ENCODE results near the gene LRRC41. TPM values are rescaled to one million over a fixed set of nuclear protein-coding genes. Genes with fewer than 3 reads are reported as not detected.
A peak's percentile ranks its signal among the peaks of the same experiment; 100 is the strongest.

Gene LRRC41
- 10 to 100 TPM; 31.4 to 34.6 TPM for total RNA-seq

GRCh38 chr1:46303038-46303871 is at the start of gene LRRC41, which contains the start of gene UQCRH:
Gene LRRC41 (minus strand): TSS chr1:46303616. CDS start chr1:46303322, 294 bp downstream.
Gene UQCRH (plus strand): TSS chr1:46303698. CDS start chr1:46303767, 69 bp downstream.
- POLR2A ChIA-PET: interaction anchor here (0.6 to 2.4 kb wide), 8 partner anchors 9 to 616 kb away, joined by 3 to 16 read pairs (median 4); partner anchors contain the start of genes NSUN4 and RAD54L
- Mint-ChIP-seq H3K4me1 (ENCODE audit: low read depth) (peaks cover 44% of the 10 kb centered on the region), H3K27me3 (no peaks in the 10 kb centered on the region), H3K36me3 (peaks cover 11% of the 10 kb centered on the region), H3K27ac (peak within 1 kb of the TSS; percentile 94), H3K4me3 (peak within 1 kb of the TSS; percentile 98), H3K9me3 (no peaks in the 10 kb centered on the region)
- CTCF ChIA-PET: interaction anchor here (0.9 to 2.3 kb wide), 11 partner anchors 12 to 80 kb away, joined by 3 to 28 read pairs (median 3); partner anchors contain the start of genes NSUN4 and RAD54L
- peak; percentile 94 for DNase-seq
- intact Hi-C loops (cut with micrococcal nuclease): loop anchor here (1.0 to 10.0 kb wide), 4 partner anchors 37 to 618 kb away; partner anchors contain the start of genes GPBP1L1, NSUN4, RAD54L and TMEM69

- no peaks in the 10 kb centered on the region for H3K9me3 Mint-ChIP-seq
- H3K36me3 Mint-ChIP-seq: peaks cover 42% of the 10 kb centered on the region
- H3K4me3 Mint-ChIP-seq: no peak overlapping the region
- no peak overlapping the region for H3K27ac Mint-ChIP-seq
- ChIA-PET CTCF (interaction anchor here (0.9 kb wide), 1 partner anchor 12 kb away, joined by 4 read pairs; the partner anchor contains the start of gene NSUN4), POLR2A (no interaction called here)
- H3K4me1 Mint-ChIP-seq (ENCODE audit: low read depth): peaks cover 8% of the 10 kb centered on the region
- intact Hi-C loops (cut with micrococcal nuclease): no loop called here
- no peaks in the 10 kb centered on the region for H3K27me3 Mint-ChIP-seq
- no peak for DNase-seq
These were observed 48.9 kb upstream of the LRRC41 start for GRCh38 chr1:46352363-46352762.

DNA sequence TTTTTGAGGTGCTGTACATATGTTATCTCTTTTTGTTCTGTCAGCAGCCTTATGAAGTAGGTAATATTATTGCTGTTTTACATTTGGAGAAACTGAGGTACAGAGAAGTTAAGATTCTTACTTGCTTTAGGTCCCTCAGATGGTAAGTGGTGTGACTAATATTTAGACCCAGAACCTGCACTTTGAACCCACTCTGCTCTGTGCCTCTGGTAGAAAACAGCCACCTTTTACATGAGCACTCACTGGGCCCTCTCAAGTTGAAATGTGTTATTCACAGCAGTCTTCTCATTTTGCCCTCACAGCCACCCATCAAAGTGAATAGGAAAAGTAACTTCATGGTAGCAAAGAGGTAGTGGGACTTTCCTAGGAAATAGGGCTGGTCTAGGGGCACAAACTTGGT is 41.9 kb upstream of the LRRC41 start:
- CTCF ChIA-PET: interaction anchor here (1.5 kb wide), 1 partner anchor 42 kb away, joined by 5 read pairs; the partner anchor contains the start of genes LRRC41 and UQCRH
- intact Hi-C loops (cut with micrococcal nuclease): loop anchor here (10.0 kb wide), 1 partner anchor 260 kb away; the partner anchor contains the start of gene MKNK1
- H3K27ac Mint-ChIP-seq: peak overlapping the region; percentile 13
- no peaks in the 10 kb centered on the region for H3K9me3 Mint-ChIP-seq
- peaks cover 48% of the 10 kb centered on the region for H3K4me1 Mint-ChIP-seq (ENCODE audit: low read depth)
- no peak overlapping the region for H3K4me3 Mint-ChIP-seq
- DNase-seq: no peak
- POLR2A ChIA-PET: interaction anchor here (1.2 kb wide), 1 partner anchor 8 kb away, joined by 3 read pairs; no protein-coding TSS in a partner anchor
- H3K36me3 Mint-ChIP-seq: peaks cover 49% of the 10 kb centered on the region
- H3K27me3 Mint-ChIP-seq: no peaks in the 10 kb centered on the region

DNA sequence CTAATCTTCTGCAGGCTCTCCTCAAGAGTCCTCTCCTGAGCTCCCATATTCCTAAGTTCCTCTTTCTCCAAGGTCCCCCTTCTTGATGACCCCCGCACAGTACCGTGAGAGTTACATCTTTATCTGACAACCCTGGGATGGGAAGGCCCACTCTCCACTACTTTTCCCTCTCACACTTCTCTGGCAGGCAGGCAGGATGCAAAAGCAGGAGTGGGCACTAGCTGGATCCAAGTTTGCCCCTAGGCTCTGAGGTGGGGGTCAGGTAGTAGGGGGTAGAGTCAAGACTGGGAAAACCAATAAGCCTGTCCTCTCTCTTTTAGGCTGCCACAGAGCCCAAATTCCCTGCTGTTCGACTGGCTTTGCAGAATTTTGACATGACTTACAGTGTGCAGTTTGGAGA is 41.1 kb upstream of the LRRC41 start:
- peaks cover 41% of the 10 kb centered on the region for H3K36me3 Mint-ChIP-seq
- intact Hi-C loops (cut with micrococcal nuclease): loop anchor here (10.0 kb wide), 1 partner anchor 260 kb away; the partner anchor contains the start of gene MKNK1

GRCh38 chr1:46343705-46344104 is 40.3 kb upstream of the LRRC41 start:
- H3K9me3 Mint-ChIP-seq: no peaks in the 10 kb centered on the region
- H3K4me1 Mint-ChIP-seq (ENCODE audit: low read depth): peaks cover 55% of the 10 kb centered on the region
- intact Hi-C loops (cut with micrococcal nuclease): loop anchor here (10.0 kb wide), 1 partner anchor 261 kb away; the partner anchor contains the start of gene MKNK1
- H3K4me3 Mint-ChIP-seq: no peak overlapping the region
- H3K36me3 Mint-ChIP-seq: peaks cover 37% of the 10 kb centered on the region
- H3K27me3 Mint-ChIP-seq: no peaks in the 10 kb centered on the region
- POLR2A ChIA-PET: no interaction called here
- H3K27ac Mint-ChIP-seq: no peak overlapping the region
- CTCF ChIA-PET: interaction anchor here (0.7 kb wide), 1 partner anchor 41 kb away, joined by 3 read pairs; the partner anchor contains the start of genes LRRC41 and UQCRH
- DNase-seq: no peak

More for the DNA sequence above, 41.1 kb upstream of the LRRC41 start:
- CTCF ChIA-PET: interaction anchor here (1.5 kb wide), 1 partner anchor 41 kb away, joined by 5 read pairs; the partner anchor contains the start of genes LRRC41 and UQCRH
- POLR2A ChIA-PET: interaction anchor here (1.2 kb wide), 1 partner anchor 9 kb away, joined by 3 read pairs; no protein-coding TSS in a partner anchor
- H3K27me3 Mint-ChIP-seq: no peaks in the 10 kb centered on the region
- H3K27ac Mint-ChIP-seq: no peak overlapping the region
- H3K4me3 Mint-ChIP-seq: no peak overlapping the region
- no peaks in the 10 kb centered on the region for H3K9me3 Mint-ChIP-seq
- H3K4me1 Mint-ChIP-seq (ENCODE audit: low read depth): peaks cover 50% of the 10 kb centered on the region
- no peak for DNase-seq

GRCh38 chr1:46343351-46343695 is 39.9 kb upstream of the LRRC41 start:
- H3K4me3 Mint-ChIP-seq: no peak overlapping the region
- DNase-seq: no peak
- H3K27me3 Mint-ChIP-seq: no peaks in the 10 kb centered on the region
- H3K4me1 Mint-ChIP-seq (ENCODE audit: low read depth): peaks cover 55% of the 10 kb centered on the region
- intact Hi-C loops (cut with micrococcal nuclease): loop anchor here (10.0 kb wide), 1 partner anchor 261 kb away; the partner anchor contains the start of gene MKNK1
- H3K27ac Mint-ChIP-seq: no peak overlapping the region
- CTCF ChIA-PET: interaction anchor here (0.7 kb wide), 1 partner anchor 40 kb away, joined by 3 read pairs; the partner anchor contains the start of genes LRRC41 and UQCRH
- H3K36me3 Mint-ChIP-seq: peaks cover 36% of the 10 kb centered on the region
- POLR2A ChIA-PET: interaction anchor here (0.8 kb wide), 1 partner anchor 57 kb away, joined by 3 read pairs; no protein-coding TSS in a partner anchor
- H3K9me3 Mint-ChIP-seq: no peaks in the 10 kb centered on the region

GRCh38 chr1:46342677-46343350 is 39.4 kb upstream of the LRRC41 start:
- intact Hi-C loops (cut with micrococcal nuclease): loop anchor here (10.0 kb wide), 1 partner anchor 262 kb away; the partner anchor contains the start of gene MKNK1
- Mint-ChIP-seq H3K4me3 (peak overlapping the region; percentile 94), H3K4me1 (ENCODE audit: low read depth) (peaks cover 51% of the 10 kb centered on the region), H3K9me3 (no peaks in the 10 kb centered on the region), H3K36me3 (peaks cover 32% of the 10 kb centered on the region), H3K27me3 (no peaks in the 10 kb centered on the region), H3K27ac (peak overlapping the region; percentile 98)
- POLR2A ChIA-PET: interaction anchor here (0.8 kb wide), 1 partner anchor 57 kb away, joined by 3 read pairs; no protein-coding TSS in a partner anchor
- CTCF ChIA-PET: interaction anchor here (1.7 to 4.1 kb wide), 3 partner anchors 9 to 95 kb away, joined by 7 to 19 read pairs (median 16); partner anchors contain the start of genes LRRC41, RAD54L and UQCRH
- DNase-seq: no peak

GRCh38 chr1:46342084-46342656 is 38.8 kb upstream of the LRRC41 start:
- H3K27me3 Mint-ChIP-seq: no peaks in the 10 kb centered on the region
- H3K9me3 Mint-ChIP-seq: no peaks in the 10 kb centered on the region
- DNase-seq: peak; percentile 24
- CTCF ChIA-PET: interaction anchor here (1.7 to 4.1 kb wide), 3 partner anchors 9 to 95 kb away, joined by 7 to 19 read pairs (median 16); partner anchors contain the start of genes LRRC41, RAD54L and UQCRH
- peak overlapping the region; percentile 94 for H3K4me3 Mint-ChIP-seq
- peaks cover 48% of the 10 kb centered on the region for H3K4me1 Mint-ChIP-seq (ENCODE audit: low read depth)
- intact Hi-C loops (cut with micrococcal nuclease): loop anchor here (10.0 kb wide), 1 partner anchor 263 kb away; the partner anchor contains the start of gene MKNK1
- H3K36me3 Mint-ChIP-seq: peaks cover 26% of the 10 kb centered on the region
- peak overlapping the region; percentile 98 for H3K27ac Mint-ChIP-seq
- POLR2A ChIA-PET: no interaction called here

DNA sequence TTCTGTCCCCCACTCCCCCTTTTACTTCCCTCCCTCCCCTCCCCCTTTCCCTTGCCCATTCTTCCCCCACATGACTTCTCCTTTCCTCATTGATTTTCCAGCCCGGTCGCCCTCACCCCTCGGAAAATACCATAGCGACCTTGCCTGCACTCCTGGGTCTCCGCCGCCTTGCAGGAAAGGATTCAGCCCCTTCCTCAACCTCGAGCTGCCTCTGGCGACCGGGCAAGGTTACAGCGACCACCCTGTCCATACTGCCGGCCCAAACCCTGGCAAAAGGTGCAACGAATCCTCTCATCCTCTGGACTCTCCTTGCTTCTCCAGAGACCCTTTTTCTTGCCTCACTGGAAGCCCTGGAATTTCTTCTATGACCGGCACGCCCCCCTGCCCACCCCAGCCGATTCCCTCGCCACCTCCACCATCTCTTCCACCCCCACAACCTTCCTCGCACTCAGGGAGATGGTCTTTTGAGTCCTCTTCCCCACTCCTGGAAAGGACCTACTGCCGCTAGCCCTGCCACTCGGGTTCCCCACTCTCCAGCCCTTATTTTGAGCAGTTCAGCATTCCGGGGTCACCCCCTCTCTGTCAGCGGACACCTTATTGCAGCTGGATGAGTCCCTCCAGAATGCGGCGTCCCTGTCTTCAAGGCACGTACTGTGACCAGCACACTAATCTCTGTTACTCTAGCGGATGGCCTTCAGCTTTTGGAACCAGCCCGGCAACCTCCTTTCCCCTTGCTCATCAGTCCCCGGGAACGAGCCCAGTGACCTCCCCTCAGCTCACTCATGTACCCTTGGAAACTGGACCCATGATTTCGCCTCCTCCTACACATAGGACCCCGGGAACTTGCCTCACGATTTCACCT is 38.0 kb upstream of the LRRC41 start:
- Mint-ChIP-seq H3K36me3 (peaks cover 21% of the 10 kb centered on the region), H3K27me3 (no peaks in the 10 kb centered on the region), H3K9me3 (no peaks in the 10 kb centered on the region), H3K27ac (peak overlapping the region; percentile 98), H3K4me1 (ENCODE audit: low read depth) (peaks cover 44% of the 10 kb centered on the region), H3K4me3 (peak overlapping the region; percentile 94)
- ChIA-PET POLR2A (interaction anchor here (1.4 to 2.0 kb wide), 2 partner anchors 23 to 38 kb away, joined by 4 to 15 read pairs; partner anchors contain the start of genes LRRC41 and UQCRH), CTCF (interaction anchor here (1.1 to 4.1 kb wide), 6 partner anchors 8 to 118 kb away, joined by 3 to 19 read pairs (median 6); partner anchors contain the start of genes LRRC41, RAD54L and UQCRH)
- DNase-seq: no peak
- intact Hi-C loops (cut with micrococcal nuclease): loop anchor here (1.0 to 10.0 kb wide), 2 partner anchors 94 to 263 kb away; partner anchors contain the start of genes MKNK1 and RAD54L

Measured in activated CD4-positive, alpha-beta memory T cell treated with anti-CD3 and anti-CD28 coated beads for 36 hours (primary cell).